Progenitor cell of endocrine pancreas (in vitro differentiated cells): ENCODE results near the gene FXR2. TPM values are rescaled to one million over a fixed set of nuclear protein-coding genes. Genes with fewer than 3 reads are reported as not detected.

Experiments
- DNase-seq: peaks from one replicate; pipeline ENCODE4 v3.0.0; 2021; ENCODE audit warnings: low spot score; ENCODE audit not compliant: unreplicated experiment
- H3K27ac Mint-ChIP-seq: 2 replicates; pipeline ENCODE4 v1.8.0; 2021; ENCODE audit warnings: mild to moderate bottlenecking, moderate library complexity, mixed read lengths
- H3K27me3 Mint-ChIP-seq: 2 replicates; pipeline ENCODE4 v1.8.0; 2021; ENCODE audit warnings: mixed read lengths
- H3K36me3 Mint-ChIP-seq: 2 replicates; pipeline ENCODE4 v1.8.0; 2022; ENCODE audit warnings: mixed read lengths; ENCODE audit not compliant: insufficient read depth
- H3K4me1 Mint-ChIP-seq: 2 replicates; pipeline ENCODE4 v1.8.0; 2021; ENCODE audit warnings: low read depth, mixed read lengths
- H3K4me3 Mint-ChIP-seq: 2 replicates; pipeline ENCODE4 v1.8.0; 2021; ENCODE audit warnings: low read depth, mild to moderate bottlenecking, moderate library complexity, mixed read lengths
- H3K9me3 Mint-ChIP-seq: 2 replicates; pipeline ENCODE4 v1.8.0; 2021; ENCODE audit warnings: low read depth, mixed read lengths
- total RNA-seq: library from RNA; stranded (reverse); gene quantifications from 2 replicates; pipeline ENCODE4 v1.2.1, GENCODE V29; 2021
- TF ChIP-seq, protein P1 (sequence below): fragments of 200-600 bp; sonication (generic); IDR thresholded peaks from one replicate; pipeline ENCODE4 v1.5.0; 2021; ENCODE audit warnings: antibody characterized with exemption, mild to moderate bottlenecking; ENCODE audit not compliant: unreplicated experiment

The FXR2 gene
- total RNA-seq, 1 donor from 2014 or later: 53.6 TPM

- no peak overlapping the region for H3K4me3 Mint-ChIP-seq
- no peaks in the 10 kb centered on the region for H3K9me3 Mint-ChIP-seq
- peaks cover 42% of the 10 kb centered on the region for H3K4me1 Mint-ChIP-seq
- no peak for DNase-seq
- peaks cover 32% of the 10 kb centered on the region for H3K36me3 Mint-ChIP-seq
- TF ChIP-seq, protein P1, sequence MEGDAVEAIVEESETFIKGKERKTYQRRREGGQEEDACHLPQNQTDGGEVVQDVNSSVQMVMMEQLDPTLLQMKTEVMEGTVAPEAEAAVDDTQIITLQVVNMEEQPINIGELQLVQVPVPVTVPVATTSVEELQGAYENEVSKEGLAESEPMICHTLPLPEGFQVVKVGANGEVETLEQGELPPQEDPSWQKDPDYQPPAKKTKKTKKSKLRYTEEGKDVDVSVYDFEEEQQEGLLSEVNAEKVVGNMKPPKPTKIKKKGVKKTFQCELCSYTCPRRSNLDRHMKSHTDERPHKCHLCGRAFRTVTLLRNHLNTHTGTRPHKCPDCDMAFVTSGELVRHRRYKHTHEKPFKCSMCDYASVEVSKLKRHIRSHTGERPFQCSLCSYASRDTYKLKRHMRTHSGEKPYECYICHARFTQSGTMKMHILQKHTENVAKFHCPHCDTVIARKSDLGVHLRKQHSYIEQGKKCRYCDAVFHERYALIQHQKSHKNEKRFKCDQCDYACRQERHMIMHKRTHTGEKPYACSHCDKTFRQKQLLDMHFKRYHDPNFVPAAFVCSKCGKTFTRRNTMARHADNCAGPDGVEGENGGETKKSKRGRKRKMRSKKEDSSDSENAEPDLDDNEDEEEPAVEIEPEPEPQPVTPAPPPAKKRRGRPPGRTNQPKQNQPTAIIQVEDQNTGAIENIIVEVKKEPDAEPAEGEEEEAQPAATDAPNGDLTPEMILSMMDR: no peak
- H3K27ac Mint-ChIP-seq: peak overlapping the region; percentile 97
- H3K27me3 Mint-ChIP-seq: no peaks in the 10 kb centered on the region
These were observed 34.7 kb downstream of the FXR2 start for GRCh38 chr17:7579834-7580603.

- no peaks in the 10 kb centered on the region for H3K27me3 Mint-ChIP-seq
- DNase-seq: no peak
- TF ChIP-seq, protein P1: no peak
- H3K4me1 Mint-ChIP-seq: peaks cover 45% of the 10 kb centered on the region
- H3K27ac Mint-ChIP-seq: peak within 1 kb of the TSS; percentile 97
- no peaks in the 10 kb centered on the region for H3K9me3 Mint-ChIP-seq
- H3K36me3 Mint-ChIP-seq: peaks cover 35% of the 10 kb centered on the region
- peak within 1 kb of the TSS; percentile 31 for H3K4me3 Mint-ChIP-seq
These were observed 35.5 kb downstream of the FXR2 start, which contains the start of gene CD68 for GRCh38 chr17:7579001-7579833. TSS of gene CD68 (plus strand) at chr17:7579638. CDS start at chr17:7579678, 40 bp downstream.

GRCh38 chr17:7577327-7578199 is 37.1 kb downstream of the FXR2 start:
- Mint-ChIP-seq H3K27me3 (no peaks in the 10 kb centered on the region), H3K9me3 (no peaks in the 10 kb centered on the region), H3K4me1 (peaks cover 42% of the 10 kb centered on the region), H3K4me3 (no peak overlapping the region), H3K27ac (peak overlapping the region; percentile 86), H3K36me3 (peaks cover 40% of the 10 kb centered on the region)
- TF ChIP-seq, protein P1: no peak
- DNase-seq: no peak

DNA sequence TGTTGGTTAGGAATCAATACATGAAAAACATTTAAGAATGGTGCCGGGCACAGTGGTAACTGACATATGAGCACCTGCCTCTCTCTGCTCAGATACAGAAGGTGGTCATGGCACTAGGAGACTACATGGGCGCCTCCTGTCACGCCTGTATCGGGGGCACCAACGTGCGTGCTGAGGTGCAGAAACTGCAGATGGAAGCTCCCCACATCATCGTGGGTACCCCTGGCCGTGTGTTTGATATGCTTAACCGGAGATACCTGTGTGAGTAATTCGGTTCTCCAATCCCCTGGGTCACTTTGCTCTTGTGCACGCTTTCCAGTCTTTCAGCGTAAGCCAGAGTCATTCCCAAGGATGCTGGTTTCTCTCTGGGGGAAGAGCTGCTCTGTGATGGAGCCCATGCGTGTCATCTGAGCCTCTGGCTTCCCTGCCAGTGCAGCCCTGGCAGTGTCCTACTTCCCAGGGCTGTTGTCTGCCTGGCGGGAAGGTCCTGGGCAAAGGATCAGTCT is 38.2 kb downstream of the FXR2 start:
- peaks cover 38% of the 10 kb centered on the region for H3K36me3 Mint-ChIP-seq
- TF ChIP-seq, protein P1: no peak
- H3K4me1 Mint-ChIP-seq: peaks cover 42% of the 10 kb centered on the region
- no peak for DNase-seq
- peak overlapping the region; percentile 86 for H3K27ac Mint-ChIP-seq
- H3K4me3 Mint-ChIP-seq: no peak overlapping the region
- no peaks in the 10 kb centered on the region for H3K9me3 Mint-ChIP-seq
- H3K27me3 Mint-ChIP-seq: no peaks in the 10 kb centered on the region
